Kidney (tissue), 14 donors: ENCODE measurements around the gene ZNF189. TPM values are rescaled to one million over a fixed set of nuclear protein-coding genes. Genes with fewer than 3 reads are reported as not detected.

Experiments used
- DNase-seq, 5 donors: peaks; one replicate each; pipeline ENCODE4 v3.0.0-alpha.2; 2013 to 2020
- FAIRE-seq: peaks from 2 replicates; lab custom pipeline; 2012; peaks lifted over from hg19 to GRCh38; lab: Jason Lieb, UNC
- H3K27ac ChIP-seq, 2 donors: one replicate each; pipeline ENCODE4 v1.7.0; 2013; ENCODE audit warnings: low read depth in 2 of 2, low read length in 2 of 2, inconsistent platforms in 1 of 2
- H3K27me3 ChIP-seq: one replicate; pipeline ENCODE4 v1.7.1; 2013; ENCODE audit warnings: low read length, inconsistent platforms; ENCODE audit not compliant: control insufficient read depth, insufficient read depth
- H3K36me3 ChIP-seq, 3 donors: one replicate each; pipeline versions ENCODE4 v1.7.0 to v1.7.1; 2013; ENCODE audit warnings: low read length in 3 of 3, control low read depth in 1 of 3, inconsistent platforms in 1 of 3; ENCODE audit not compliant: insufficient read depth in 3 of 3, control insufficient read depth in 2 of 3
- H3K4me1 ChIP-seq, 3 donors: one replicate each; pipeline versions ENCODE4 v1.7.0 to v1.7.1; 2013; ENCODE audit warnings: low read length in 3 of 3, inconsistent platforms in 1 of 3, low read depth in 1 of 3; ENCODE audit not compliant: control insufficient read depth in 2 of 3, insufficient read depth in 2 of 3
- H3K4me3 ChIP-seq, 3 donors: one replicate each; pipeline versions ENCODE4 v1.7.0 to v1.8.1; 2013; ENCODE audit warnings: low read length in 3 of 3, control low read depth in 1 of 3, inconsistent platforms in 1 of 3
- H3K9ac ChIP-seq, 3 donors: one replicate each; pipeline versions ENCODE4 v1.7.0 to v1.7.1; 2013; ENCODE audit warnings: low read length in 3 of 3, control low read depth in 1 of 3, inconsistent platforms in 1 of 3
- H3K9me3 ChIP-seq, 3 donors: one replicate each; pipeline versions ENCODE4 v1.7.0 to v1.7.1; 2013; ENCODE audit warnings: low read length in 3 of 3, control low read depth in 1 of 3, inconsistent platforms in 1 of 3; ENCODE audit not compliant: control insufficient read depth in 2 of 3, insufficient read depth in 1 of 3
- CTCF ChIP-seq: IDR thresholded peaks from 3 replicates; pipeline ENCODE4 v1.5.1; 2012; ENCODE audit warnings: mild to moderate bottlenecking, moderate library complexity, borderline replicate concordance; ENCODE audit not compliant: insufficient read depth; ENCODE audit errors: extremely low read depth
- intact Hi-C: fragments of 100-400 bp; cut with DNase I; formaldehyde crosslinking; loops from one replicate; pipeline ENCODE4 v1.11.1; 2022
- polyA plus RNA-seq: library from polyadenylated mRNA; stranded (reverse); fragments of 350-450 nt; fragmentation: Illumina TruSeq; extraction: RNeasy Lipid Tissue Mini Kit (QIAGEN cat#74804); gene quantifications from one replicate; pipeline ENCODE4 v1.2.3, GENCODE V29; 2014; ENCODE audit warnings: low read depth, low replicate concordance; ENCODE audit not compliant: insufficient read depth
- total RNA-seq: library from RNA; stranded (reverse); fragmentation: NEBNext Ultra II Directional; extraction: Animal tissue kit (Norgen Biotek cat#: 25700); gene quantifications from one replicate; pipeline ENCODE4 v1.2.1, GENCODE V29; 2021
- donor health status: control.
- donor health status: control.
- donor health status: control.
- donor health status: control.
- donor health status: control.
- donor health status: DM: yes; HTN: yes; CAD: no.
- donor health status: Normal renal cell carcinoma (clear cell type).

The ZNF189 gene
- total and polyA plus RNA-seq, 2 donors from 2014 or later: 13.1 to 22.9 TPM

- no peak for TF ChIP-seq CTCF
- H3K4me3 ChIP-seq: no peak overlapping the region
- no peak overlapping the region for H3K27ac ChIP-seq
- H3K27me3 ChIP-seq: no peaks in the 10 kb centered on the region
- DNase-seq: no peak
- intact Hi-C loops: no loop called here
- H3K9me3 ChIP-seq: no peaks in the 10 kb centered on the region
- no peak overlapping the region for H3K9ac ChIP-seq
- no peaks in the 10 kb centered on the region for H3K4me1 ChIP-seq
- peaks cover 0 to 53% (median 14%) of the 10 kb centered on the region in 3 donors for H3K36me3 ChIP-seq
- FAIRE-seq: no peak
These were observed 28.7 kb downstream of the ZNF189 start for GRCh38 chr9:101427358-101427757.

- intact Hi-C loops: no loop called here
- DNase-seq: no peak
- H3K4me1 ChIP-seq: no peaks in the 10 kb centered on the region
- no peak for FAIRE-seq
- no peak for TF ChIP-seq CTCF
- H3K9ac ChIP-seq: no peak overlapping the region
- H3K9me3 ChIP-seq: no peaks in the 10 kb centered on the region
- no peaks in the 10 kb centered on the region for H3K27me3 ChIP-seq
- peaks cover 0 to 50% (median 10%) of the 10 kb centered on the region in 3 donors for H3K36me3 ChIP-seq
- H3K27ac ChIP-seq: no peak overlapping the region
- H3K4me3 ChIP-seq: no peak overlapping the region
These were observed 29.5 kb downstream of the ZNF189 start for GRCh38 chr9:101427957-101428655.

GRCh38 chr9:101428909-101429308 lies 30.3 kb downstream of the ZNF189 start:
- H3K4me3 ChIP-seq: no peak overlapping the region
- no peaks in the 10 kb centered on the region for H3K4me1 ChIP-seq
- peak overlapping the region in 1 of 2 donors; percentile 10 for H3K27ac ChIP-seq
- no peak overlapping the region for H3K9ac ChIP-seq
- no peaks in the 10 kb centered on the region for H3K9me3 ChIP-seq
- DNase-seq: no peak
- H3K36me3 ChIP-seq: peaks cover 0 to 50% (median 10%) of the 10 kb centered on the region in 3 donors
- no peak for TF ChIP-seq CTCF
- no peak for FAIRE-seq
- intact Hi-C loops: no loop called here
- no peaks in the 10 kb centered on the region for H3K27me3 ChIP-seq
